Peyer's patch (tissue), 4 donors: ENCODE measurements around the gene CAGE1.

ENCODE experiments used
- POLR2A ChIP-seq, 2 donors: fragments of 450-650 bp; IDR thresholded peaks; one replicate each; pipeline ENCODE4 v1.5.1; 2017; ENCODE audit warnings: antibody characterized with exemption in 2 of 2, mild to moderate bottlenecking in 2 of 2, moderate library complexity in 2 of 2
- TF ChIP-seq, protein P1 (sequence below), 6 experiments: fragments of 450-650 bp in 4 of 6; fragments of 200-600 bp in 2 of 6; sonication (generic) in 1 of 6; IDR thresholded peaks; one replicate each; pipeline ENCODE4 v1.5.1; 2017 to 2019; ENCODE audit warnings: antibody characterized with exemption in 6 of 6, mild to moderate bottlenecking in 3 of 6, moderate library complexity in 1 of 6

DNA sequence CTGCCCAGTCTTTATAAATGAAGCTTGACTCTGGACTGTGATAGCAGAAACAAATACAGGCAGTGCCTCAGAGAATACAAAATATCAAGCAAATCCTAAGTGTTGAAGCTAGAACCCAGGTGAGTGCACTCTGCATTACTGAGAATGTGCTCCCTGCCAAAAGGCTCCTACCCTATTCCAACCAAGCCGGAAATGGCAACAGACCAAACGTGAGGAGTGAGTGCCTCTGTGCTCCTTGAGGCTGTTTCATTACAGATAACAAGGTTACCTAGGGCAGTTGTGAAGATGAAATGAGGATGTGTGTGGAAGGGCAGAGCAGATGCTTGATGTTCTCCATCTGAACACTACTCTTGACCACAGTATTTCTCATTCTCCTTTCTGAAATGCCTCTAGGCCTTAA, 105.9 kb downstream of the CAGE1 start:
- TF ChIP-seq, protein P1, sequence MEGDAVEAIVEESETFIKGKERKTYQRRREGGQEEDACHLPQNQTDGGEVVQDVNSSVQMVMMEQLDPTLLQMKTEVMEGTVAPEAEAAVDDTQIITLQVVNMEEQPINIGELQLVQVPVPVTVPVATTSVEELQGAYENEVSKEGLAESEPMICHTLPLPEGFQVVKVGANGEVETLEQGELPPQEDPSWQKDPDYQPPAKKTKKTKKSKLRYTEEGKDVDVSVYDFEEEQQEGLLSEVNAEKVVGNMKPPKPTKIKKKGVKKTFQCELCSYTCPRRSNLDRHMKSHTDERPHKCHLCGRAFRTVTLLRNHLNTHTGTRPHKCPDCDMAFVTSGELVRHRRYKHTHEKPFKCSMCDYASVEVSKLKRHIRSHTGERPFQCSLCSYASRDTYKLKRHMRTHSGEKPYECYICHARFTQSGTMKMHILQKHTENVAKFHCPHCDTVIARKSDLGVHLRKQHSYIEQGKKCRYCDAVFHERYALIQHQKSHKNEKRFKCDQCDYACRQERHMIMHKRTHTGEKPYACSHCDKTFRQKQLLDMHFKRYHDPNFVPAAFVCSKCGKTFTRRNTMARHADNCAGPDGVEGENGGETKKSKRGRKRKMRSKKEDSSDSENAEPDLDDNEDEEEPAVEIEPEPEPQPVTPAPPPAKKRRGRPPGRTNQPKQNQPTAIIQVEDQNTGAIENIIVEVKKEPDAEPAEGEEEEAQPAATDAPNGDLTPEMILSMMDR (IDR thresholded peaks at IDR 0.05): no peak
- no peak for TF ChIP-seq POLR2A (IDR thresholded peaks at IDR 0.05)
